GM23338 (cell line): ENCODE results near the gene NPAS3. TPM values are rescaled to one million over a fixed set of nuclear protein-coding genes. Genes with fewer than 3 reads are reported as not detected.

Experiments
- ATAC-seq: fragments of 200-7000 bp; cut with Tn5 transposase; 3 replicates; pipeline ENCODE4 v1.9.1; 2020
- DNase-seq: peaks from one replicate; pipeline ENCODE4 v3.0.0-alpha.2; 2015; ENCODE audit warnings: low spot score
- H2AFZ ChIP-seq: fragments of 200-600 bp; sonication (generic); 2 replicates; pipeline ENCODE4 v1.8.0; 2016; ENCODE audit warnings: antibody characterized with exemption, mild to moderate bottlenecking, moderate library complexity
- H3F3A ChIP-seq: fragments of 200-600 bp; sonication (generic); replicated peaks from 2 replicates; pipeline ENCODE4 v1.8.0; 2017; ENCODE audit warnings: antibody characterized with exemption, mixed run types, low read depth
- H3K27ac ChIP-seq: fragments of 200-600 bp; sonication (generic); 2 replicates; pipeline ENCODE4 v1.6.1; 2016; ENCODE audit warnings: low read depth
- H3K27me3 ChIP-seq: fragments of 200-600 bp; sonication (generic); 2 replicates; pipeline ENCODE4 v1.8.0; 2016; ENCODE audit warnings: mild to moderate bottlenecking, mixed run types, moderate library complexity; ENCODE audit not compliant: insufficient read depth
- H3K36me3 ChIP-seq: fragments of 200-600 bp; sonication (generic); 2 replicates; pipeline ENCODE4 v1.8.0; 2016; ENCODE audit warnings: mild to moderate bottlenecking; ENCODE audit not compliant: insufficient read depth
- H3K4me1 ChIP-seq: fragments of 200-600 bp; sonication (generic); 2 replicates; pipeline ENCODE4 v1.8.0; 2016; ENCODE audit warnings: mild to moderate bottlenecking, moderate library complexity; ENCODE audit not compliant: insufficient read depth
- H3K4me2 ChIP-seq: fragments of 200-600 bp; sonication (generic); 2 replicates; pipeline ENCODE4 v1.7.1; 2017; ENCODE audit warnings: mixed run types
- H3K4me3 ChIP-seq: fragments of 200-600 bp; sonication (generic); 2 replicates; pipeline ENCODE4 v1.6.1; 2016; ENCODE audit warnings: mixed run types
- H3K79me2 ChIP-seq: fragments of 200-600 bp; sonication (generic); replicated peaks from 2 replicates; pipeline ENCODE4 v1.8.0; 2017; ENCODE audit warnings: mild to moderate bottlenecking; ENCODE audit not compliant: insufficient read depth
- H3K9me2 ChIP-seq: fragments of 200-600 bp; sonication (generic); 2 replicates; pipeline ENCODE4 v1.8.0; 2017; ENCODE audit not compliant: insufficient read depth
- H4K20me1 ChIP-seq: fragments of 200-600 bp; sonication (generic); replicated peaks from 2 replicates; pipeline ENCODE4 v1.8.0; 2017; ENCODE audit warnings: mild to moderate bottlenecking; ENCODE audit not compliant: insufficient read depth
- H3K27ac Mint-ChIP-seq: 2 replicates; pipeline ENCODE4 v1.8.0; 2020; ENCODE audit warnings: inconsistent platforms, mild to moderate bottlenecking, moderate library complexity, mixed read lengths
- H3K27me3 Mint-ChIP-seq: 3 replicates; pipeline ENCODE4 v1.8.0; 2022; ENCODE audit warnings: low read depth, mild to moderate bottlenecking, moderate library complexity, mixed read lengths, inconsistent platforms; ENCODE audit not compliant: insufficient read depth, poor library complexity
- H3K36me3 Mint-ChIP-seq: 3 replicates; pipeline ENCODE4 v1.8.0; 2021; ENCODE audit warnings: low read depth, mild to moderate bottlenecking, inconsistent platforms, moderate library complexity, mixed read lengths
- H3K4me1 Mint-ChIP-seq: 3 replicates; pipeline ENCODE4 v1.8.0; 2020; ENCODE audit warnings: mild to moderate bottlenecking, inconsistent platforms, mixed read lengths
- H3K4me3 Mint-ChIP-seq: 3 replicates; pipeline ENCODE4 v1.8.0; 2021; ENCODE audit warnings: moderate library complexity, mild to moderate bottlenecking, inconsistent platforms, mixed read lengths
- H3K9me3 Mint-ChIP-seq: 3 replicates; pipeline ENCODE4 v1.8.0; 2020; ENCODE audit warnings: moderate library complexity, mild to moderate bottlenecking, inconsistent platforms, mixed read lengths
- EZH2 ChIP-seq: fragments of 200-600 bp; sonication (generic); IDR thresholded peaks from one replicate; pipeline ENCODE4 v1.8.0; 2017; ENCODE audit warnings: antibody characterized with exemption, mild to moderate bottlenecking, low read depth; ENCODE audit not compliant: unreplicated experiment
- EZH2phosphoT487 ChIP-seq: fragments of 200-600 bp; sonication (generic); IDR thresholded peaks from one replicate; pipeline ENCODE4 v1.8.1; 2018; ENCODE audit warnings: antibody characterized with exemption; ENCODE audit not compliant: unreplicated experiment
- JUNB ChIP-seq: IDR thresholded peaks from one replicate; pipeline ENCODE4 v1.6.1; 2016; ENCODE audit warnings: antibody characterized with exemption; ENCODE audit not compliant: unreplicated experiment
- NANOG ChIP-seq: IDR thresholded peaks from 2 replicates; pipeline ENCODE4 v1.6.1; 2016; ENCODE audit warnings: antibody characterized with exemption, borderline replicate concordance
- POLR2AphosphoS5 ChIP-seq: IDR thresholded peaks from 2 replicates; pipeline ENCODE4 v1.6.1; 2016; ENCODE audit warnings: antibody characterized with exemption, low read depth
- ZNF114 ChIP-seq: fragments of 250-450 bp; sonication (Bioruptor Pico); IDR thresholded peaks from 2 replicates; pipeline ENCODE4 v1.5.0; 2020; ENCODE audit warnings: mild to moderate bottlenecking, moderate library complexity
- polyA plus RNA-seq: library from polyadenylated mRNA; unstranded; fragments of >200 nt; fragmentation: Nextera tagmentation; extraction: Ambion mirVana; gene quantifications from 2 replicates; pipeline ENCODE4 v1.2.1, GENCODE V29; 2016
- total RNA-seq: library from RNA; depleted of rRNA; stranded (reverse); fragments of >200 nt; shearing (Covaris generic); gene quantifications from 2 replicates; pipeline ENCODE4 v1.2.3, GENCODE V29; 2014
- TF ChIP-seq, protein P1 (sequence below): fragments of 250-450 bp; sonication (Bioruptor Pico); IDR thresholded peaks from 2 replicates; pipeline ENCODE4 v1.5.0; 2020; ENCODE audit warnings: mild to moderate bottlenecking, moderate library complexity
- TF ChIP-seq, protein P2 (sequence below), 2 experiments: fragments of 200-600 bp in 1 of 2; sonication (generic) in 1 of 2; conservative IDR thresholded peaks; 2 replicates each; pipeline versions ENCODE4 v1.5.1 to v1.6.1; 2016 to 2017; ENCODE audit warnings: antibody characterized with exemption in 2 of 2, low read depth in 2 of 2, mild to moderate bottlenecking in 2 of 2, moderate library complexity in 1 of 2
- TF ChIP-seq, protein P3 (sequence below): IDR thresholded peaks from one replicate; pipeline ENCODE4 v1.6.1; 2018; ENCODE audit warnings: antibody characterized with exemption; ENCODE audit not compliant: unreplicated experiment

NPAS3 gene
- total and polyA plus RNA-seq, 2 experiments from 2014 or later, result 0.17 to 0.19 TPM

DNA sequence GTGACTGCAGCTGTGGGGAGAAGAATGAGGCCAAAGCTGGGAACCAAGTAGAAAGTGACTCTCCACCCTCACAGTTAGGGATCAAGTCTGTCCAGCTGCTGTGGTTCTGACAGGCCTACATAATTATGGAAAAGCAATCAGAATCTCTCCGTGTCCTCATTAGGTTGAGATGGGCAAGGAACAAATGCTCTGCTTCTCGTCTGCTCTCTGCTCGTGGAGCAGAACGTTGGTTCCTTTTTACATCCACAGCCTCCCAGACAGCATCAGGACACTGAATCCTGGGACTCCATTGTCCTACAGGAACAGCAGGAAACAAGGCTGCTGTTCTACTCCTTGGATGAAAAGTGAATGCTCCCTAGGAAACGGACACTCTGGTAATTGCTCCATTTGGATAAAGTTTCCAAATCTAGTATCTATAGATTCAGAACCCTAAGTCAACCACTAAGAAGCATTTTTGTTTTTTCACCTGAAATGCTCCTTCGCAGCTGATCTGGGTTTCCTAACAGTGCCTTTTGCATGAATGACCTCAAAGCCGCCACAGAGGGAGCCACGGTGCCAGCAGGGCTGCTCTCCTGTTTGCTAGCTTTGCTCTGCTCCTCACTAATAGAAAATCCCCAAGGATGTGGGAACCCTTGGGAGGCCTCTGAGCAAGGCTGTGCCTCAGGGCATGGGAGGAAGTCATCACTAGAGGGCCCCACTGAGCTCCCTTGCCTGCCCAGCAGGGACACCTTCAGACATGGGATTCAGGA lies 910.2 kb downstream of the NPAS3 start (continued):
- TF ChIP-seq, protein P1, sequence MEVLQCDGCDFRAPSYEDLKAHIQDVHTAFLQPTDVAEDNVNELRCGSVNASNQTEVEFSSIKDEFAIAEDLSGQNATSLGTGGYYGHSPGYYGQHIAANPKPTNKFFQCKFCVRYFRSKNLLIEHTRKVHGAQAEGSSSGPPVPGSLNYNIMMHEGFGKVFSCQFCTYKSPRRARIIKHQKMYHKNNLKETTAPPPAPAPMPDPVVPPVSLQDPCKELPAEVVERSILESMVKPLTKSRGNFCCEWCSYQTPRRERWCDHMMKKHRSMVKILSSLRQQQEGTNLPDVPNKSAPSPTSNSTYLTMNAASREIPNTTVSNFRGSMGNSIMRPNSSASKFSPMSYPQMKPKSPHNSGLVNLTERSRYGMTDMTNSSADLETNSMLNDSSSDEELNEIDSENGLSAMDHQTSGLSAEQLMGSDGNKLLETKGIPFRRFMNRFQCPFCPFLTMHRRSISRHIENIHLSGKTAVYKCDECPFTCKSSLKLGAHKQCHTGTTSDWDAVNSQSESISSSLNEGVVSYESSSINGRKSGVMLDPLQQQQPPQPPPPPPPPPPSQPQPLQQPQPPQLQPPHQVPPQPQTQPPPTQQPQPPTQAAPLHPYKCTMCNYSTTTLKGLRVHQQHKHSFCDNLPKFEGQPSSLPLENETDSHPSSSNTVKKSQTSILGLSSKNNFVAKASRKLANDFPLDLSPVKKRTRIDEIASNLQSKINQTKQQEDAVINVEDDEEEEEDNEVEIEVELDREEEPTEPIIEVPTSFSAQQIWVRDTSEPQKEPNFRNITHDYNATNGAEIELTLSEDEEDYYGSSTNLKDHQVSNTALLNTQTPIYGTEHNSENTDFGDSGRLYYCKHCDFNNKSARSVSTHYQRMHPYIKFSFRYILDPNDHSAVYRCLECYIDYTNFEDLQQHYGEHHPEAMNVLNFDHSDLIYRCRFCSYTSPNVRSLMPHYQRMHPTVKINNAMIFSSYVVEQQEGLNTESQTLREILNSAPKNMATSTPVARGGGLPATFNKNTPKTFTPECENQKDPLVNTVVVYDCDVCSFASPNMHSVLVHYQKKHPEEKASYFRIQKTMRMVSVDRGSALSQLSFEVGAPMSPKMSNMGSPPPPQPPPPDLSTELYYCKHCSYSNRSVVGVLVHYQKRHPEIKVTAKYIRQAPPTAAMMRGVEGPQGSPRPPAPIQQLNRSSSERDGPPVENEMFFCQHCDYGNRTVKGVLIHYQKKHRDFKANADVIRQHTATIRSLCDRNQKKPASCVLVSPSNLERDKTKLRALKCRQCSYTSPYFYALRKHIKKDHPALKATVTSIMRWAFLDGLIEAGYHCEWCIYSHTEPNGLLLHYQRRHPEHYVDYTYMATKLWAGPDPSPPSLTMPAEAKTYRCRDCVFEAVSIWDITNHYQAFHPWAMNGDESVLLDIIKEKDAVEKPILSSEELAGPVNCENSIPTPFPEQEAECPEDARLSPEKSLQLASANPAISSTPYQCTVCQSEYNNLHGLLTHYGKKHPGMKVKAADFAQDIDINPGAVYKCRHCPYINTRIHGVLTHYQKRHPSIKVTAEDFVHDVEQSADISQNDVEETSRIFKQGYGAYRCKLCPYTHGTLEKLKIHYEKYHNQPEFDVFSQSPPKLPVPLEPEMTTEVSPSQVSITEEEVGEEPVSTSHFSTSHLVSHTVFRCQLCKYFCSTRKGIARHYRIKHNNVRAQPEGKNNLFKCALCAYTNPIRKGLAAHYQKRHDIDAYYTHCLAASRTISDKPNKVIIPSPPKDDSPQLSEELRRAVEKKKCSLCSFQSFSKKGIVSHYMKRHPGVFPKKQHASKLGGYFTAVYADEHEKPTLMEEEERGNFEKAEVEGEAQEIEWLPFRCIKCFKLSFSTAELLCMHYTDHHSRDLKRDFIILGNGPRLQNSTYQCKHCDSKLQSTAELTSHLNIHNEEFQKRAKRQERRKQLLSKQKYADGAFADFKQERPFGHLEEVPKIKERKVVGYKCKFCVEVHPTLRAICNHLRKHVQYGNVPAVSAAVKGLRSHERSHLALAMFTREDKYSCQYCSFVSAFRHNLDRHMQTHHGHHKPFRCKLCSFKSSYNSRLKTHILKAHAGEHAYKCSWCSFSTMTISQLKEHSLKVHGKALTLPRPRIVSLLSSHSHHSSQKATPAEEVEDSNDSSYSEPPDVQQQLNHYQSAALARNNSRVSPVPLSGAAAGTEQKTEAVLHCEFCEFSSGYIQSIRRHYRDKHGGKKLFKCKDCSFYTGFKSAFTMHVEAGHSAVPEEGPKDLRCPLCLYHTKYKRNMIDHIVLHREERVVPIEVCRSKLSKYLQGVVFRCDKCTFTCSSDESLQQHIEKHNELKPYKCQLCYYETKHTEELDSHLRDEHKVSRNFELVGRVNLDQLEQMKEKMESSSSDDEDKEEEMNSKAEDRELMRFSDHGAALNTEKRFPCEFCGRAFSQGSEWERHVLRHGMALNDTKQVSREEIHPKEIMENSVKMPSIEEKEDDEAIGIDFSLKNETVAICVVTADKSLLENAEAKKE (CRISPR knock-in tag), result peak; percentile 62; the same call in 1 of the 2 replicates
- TF ChIP-seq EZH2 (no peak), EZH2phosphoT487 (no peak), POLR2AphosphoS5 (no peak), JUNB (no peak)
- TF ChIP-seq, protein P2, sequence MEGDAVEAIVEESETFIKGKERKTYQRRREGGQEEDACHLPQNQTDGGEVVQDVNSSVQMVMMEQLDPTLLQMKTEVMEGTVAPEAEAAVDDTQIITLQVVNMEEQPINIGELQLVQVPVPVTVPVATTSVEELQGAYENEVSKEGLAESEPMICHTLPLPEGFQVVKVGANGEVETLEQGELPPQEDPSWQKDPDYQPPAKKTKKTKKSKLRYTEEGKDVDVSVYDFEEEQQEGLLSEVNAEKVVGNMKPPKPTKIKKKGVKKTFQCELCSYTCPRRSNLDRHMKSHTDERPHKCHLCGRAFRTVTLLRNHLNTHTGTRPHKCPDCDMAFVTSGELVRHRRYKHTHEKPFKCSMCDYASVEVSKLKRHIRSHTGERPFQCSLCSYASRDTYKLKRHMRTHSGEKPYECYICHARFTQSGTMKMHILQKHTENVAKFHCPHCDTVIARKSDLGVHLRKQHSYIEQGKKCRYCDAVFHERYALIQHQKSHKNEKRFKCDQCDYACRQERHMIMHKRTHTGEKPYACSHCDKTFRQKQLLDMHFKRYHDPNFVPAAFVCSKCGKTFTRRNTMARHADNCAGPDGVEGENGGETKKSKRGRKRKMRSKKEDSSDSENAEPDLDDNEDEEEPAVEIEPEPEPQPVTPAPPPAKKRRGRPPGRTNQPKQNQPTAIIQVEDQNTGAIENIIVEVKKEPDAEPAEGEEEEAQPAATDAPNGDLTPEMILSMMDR (conservative IDR thresholded peaks at IDR 0.05; ENCODE audit: low read depth in 2 of 2), result peak; percentile 83 to 94

DNA sequence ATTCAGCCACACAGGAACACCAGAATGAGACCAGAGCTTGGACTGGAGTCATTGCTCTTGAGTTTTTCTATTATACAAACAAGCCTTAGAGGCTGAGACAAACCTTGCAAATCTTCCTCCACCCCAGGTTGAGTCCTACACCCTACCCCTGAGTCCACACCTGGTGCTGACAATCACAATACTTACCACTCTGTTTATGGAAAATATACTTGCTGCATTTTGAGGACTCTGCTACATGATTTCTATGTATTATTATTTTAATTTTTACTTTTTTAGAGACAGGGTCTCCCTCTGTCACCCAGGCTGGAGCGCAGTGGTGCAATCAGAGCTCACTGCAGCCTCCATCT lies 910.7 kb downstream of the NPAS3 start:
- H3F3A ChIP-seq, result no peaks in the 10 kb centered on the region
- H3K27ac Mint-ChIP-seq, result no peak overlapping the region
- H3K9me3 Mint-ChIP-seq, result no peaks in the 10 kb centered on the region; the same call in 2 of the 3 replicates
- no peaks in the 10 kb centered on the region for H3K27me3 ChIP-seq
- DNase-seq (no peak), ATAC-seq (no peak)
- H3K27me3 Mint-ChIP-seq, result peaks cover 4% of the 10 kb centered on the region
- H4K20me1 ChIP-seq, result no peaks in the 10 kb centered on the region
- H3K9me2 ChIP-seq, result peaks cover 9% of the 10 kb centered on the region; the same call in 1 of the 2 replicates
- H3K27ac ChIP-seq, result no peak overlapping the region
- no peak overlapping the region for H3K4me2 ChIP-seq
- no peaks in the 10 kb centered on the region for H3K36me3 ChIP-seq
- H3K36me3 Mint-ChIP-seq, result no peaks in the 10 kb centered on the region
- H3K4me3 ChIP-seq, result no peak overlapping the region
- peaks cover 25% of the 10 kb centered on the region for H3K4me1 ChIP-seq
- peaks cover 31% of the 10 kb centered on the region for H3K4me1 Mint-ChIP-seq
- H3K4me3 Mint-ChIP-seq, result no peak overlapping the region
- H3K79me2 ChIP-seq, result no peaks in the 10 kb centered on the region
- no peak overlapping the region for H2AFZ ChIP-seq
- TF ChIP-seq EZH2phosphoT487 (no peak), JUNB (no peak), ZNF114 (no peak), EZH2 (no peak), POLR2AphosphoS5 (no peak), NANOG (no peak)
- TF ChIP-seq, protein P2 (conservative IDR thresholded peaks at IDR 0.05; ENCODE audit: low read depth in 2 of 2), result no peak
- TF ChIP-seq, protein P3, sequence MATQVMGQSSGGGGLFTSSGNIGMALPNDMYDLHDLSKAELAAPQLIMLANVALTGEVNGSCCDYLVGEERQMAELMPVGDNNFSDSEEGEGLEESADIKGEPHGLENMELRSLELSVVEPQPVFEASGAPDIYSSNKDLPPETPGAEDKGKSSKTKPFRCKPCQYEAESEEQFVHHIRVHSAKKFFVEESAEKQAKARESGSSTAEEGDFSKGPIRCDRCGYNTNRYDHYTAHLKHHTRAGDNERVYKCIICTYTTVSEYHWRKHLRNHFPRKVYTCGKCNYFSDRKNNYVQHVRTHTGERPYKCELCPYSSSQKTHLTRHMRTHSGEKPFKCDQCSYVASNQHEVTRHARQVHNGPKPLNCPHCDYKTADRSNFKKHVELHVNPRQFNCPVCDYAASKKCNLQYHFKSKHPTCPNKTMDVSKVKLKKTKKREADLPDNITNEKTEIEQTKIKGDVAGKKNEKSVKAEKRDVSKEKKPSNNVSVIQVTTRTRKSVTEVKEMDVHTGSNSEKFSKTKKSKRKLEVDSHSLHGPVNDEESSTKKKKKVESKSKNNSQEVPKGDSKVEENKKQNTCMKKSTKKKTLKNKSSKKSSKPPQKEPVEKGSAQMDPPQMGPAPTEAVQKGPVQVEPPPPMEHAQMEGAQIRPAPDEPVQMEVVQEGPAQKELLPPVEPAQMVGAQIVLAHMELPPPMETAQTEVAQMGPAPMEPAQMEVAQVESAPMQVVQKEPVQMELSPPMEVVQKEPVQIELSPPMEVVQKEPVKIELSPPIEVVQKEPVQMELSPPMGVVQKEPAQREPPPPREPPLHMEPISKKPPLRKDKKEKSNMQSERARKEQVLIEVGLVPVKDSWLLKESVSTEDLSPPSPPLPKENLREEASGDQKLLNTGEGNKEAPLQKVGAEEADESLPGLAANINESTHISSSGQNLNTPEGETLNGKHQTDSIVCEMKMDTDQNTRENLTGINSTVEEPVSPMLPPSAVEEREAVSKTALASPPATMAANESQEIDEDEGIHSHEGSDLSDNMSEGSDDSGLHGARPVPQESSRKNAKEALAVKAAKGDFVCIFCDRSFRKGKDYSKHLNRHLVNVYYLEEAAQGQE, result no peak
